ENCODE measurements around the gene POLN. TPM values are rescaled to one million over a fixed set of nuclear protein-coding genes. Genes with fewer than 3 reads are reported as not detected.

The POLN gene
- polyA plus RNA-seq, 1 donor (not counting 4 experiments of a cell fraction or from before 2014, with no cell fraction given), result 1.3 TPM

GRCh38 chr4:2079006-2079405 is 162.9 kb downstream of the POLN start:
- Histone ChIP-seq H3K4me2 (ENCODE audit: control insufficient read depth, extremely low read depth, insufficient read depth, low read depth, low read length) (no peak overlapping the region), H3K4me3 (ENCODE audit: control insufficient read depth in 2 of 3, extremely low read depth in 1 of 3, insufficient read depth in 2 of 3, low read depth in 1 of 3, low read length in 3 of 3) (no peak overlapping the region), H2AFZ (ENCODE audit: control insufficient read depth, low read length) (no peak overlapping the region), H3K27me3 (ENCODE audit: control insufficient read depth, extremely low read depth, insufficient read depth, low read length) (peaks cover 16% of the 10 kb centered on the region), H3K27ac (ENCODE audit: control insufficient read depth, insufficient read depth, low read length) (no peak overlapping the region), H3K4me1 (ENCODE audit: control insufficient read depth, extremely low read depth, insufficient read depth, low read length) (no peaks in the 10 kb centered on the region), H3K9me1 (ENCODE audit: control insufficient read depth, extremely low read depth, insufficient read depth, low read length) (no peaks in the 10 kb centered on the region), H3K36me3 (ENCODE audit: control insufficient read depth in 2 of 2, extremely low read depth in 1 of 2, insufficient read depth in 2 of 2, low read length in 2 of 2) (no peaks in the 10 kb centered on the region), H4K20me1 (ENCODE audit: control insufficient read depth, extremely low read depth, insufficient read depth, low read length) (no peaks in the 10 kb centered on the region), H3K9me3 (ENCODE audit: control insufficient read depth, low read depth, low read length) (no peaks in the 10 kb centered on the region), H3K79me2 (ENCODE audit: control insufficient read depth, insufficient read depth, low read length) (no peaks in the 10 kb centered on the region), H3K9ac (ENCODE audit: control insufficient read depth, extremely low read depth, insufficient read depth, low read length) (no peak overlapping the region)
- TF ChIP-seq EZH2 (IDR thresholded peaks at IDR 0.05; ENCODE audit: low read length) (no peak), CTCF (optimal IDR thresholded peaks at IDR 0.05 in 1 of 3, IDR thresholded peaks at IDR 0.05 in 1 of 3, conservative IDR thresholded peaks at IDR 0.05 in 1 of 3; ENCODE audit: extremely low read depth in 1 of 3, insufficient read depth in 2 of 3, low read length in 3 of 3) (no peak)
- DNase-seq (ENCODE audit: low read depth, low spot score) (no peak), FAIRE-seq (no peak)
- dilution Hi-C loops (cut with MboI; ENCODE audit: extremely low pct_ligation_motif_present, low sequenced_read_pairs), result no loop called here

- Histone ChIP-seq H4K20me1 (ENCODE audit: control insufficient read depth, extremely low read depth, insufficient read depth, low read length) (no peaks in the 10 kb centered on the region), H3K4me2 (ENCODE audit: control insufficient read depth, extremely low read depth, insufficient read depth, low read depth, low read length) (no peak overlapping the region), H3K9ac (ENCODE audit: control insufficient read depth, extremely low read depth, insufficient read depth, low read length) (no peak overlapping the region), H3K36me3 (ENCODE audit: control insufficient read depth in 2 of 2, extremely low read depth in 1 of 2, insufficient read depth in 2 of 2, low read length in 2 of 2) (no peaks in the 10 kb centered on the region), H3K4me1 (ENCODE audit: control insufficient read depth, extremely low read depth, insufficient read depth, low read length) (no peaks in the 10 kb centered on the region), H2AFZ (ENCODE audit: control insufficient read depth, low read length) (no peak overlapping the region), H3K4me3 (ENCODE audit: control insufficient read depth in 2 of 3, extremely low read depth in 1 of 3, insufficient read depth in 2 of 3, low read depth in 1 of 3, low read length in 3 of 3) (no peak overlapping the region), H3K79me2 (ENCODE audit: control insufficient read depth, insufficient read depth, low read length) (no peaks in the 10 kb centered on the region), H3K27ac (ENCODE audit: control insufficient read depth, insufficient read depth, low read length) (no peak overlapping the region), H3K9me3 (ENCODE audit: control insufficient read depth, low read depth, low read length) (no peaks in the 10 kb centered on the region), H3K9me1 (ENCODE audit: control insufficient read depth, extremely low read depth, insufficient read depth, low read length) (no peaks in the 10 kb centered on the region), H3K27me3 (ENCODE audit: control insufficient read depth, extremely low read depth, insufficient read depth, low read length) (peaks cover 13% of the 10 kb centered on the region)
- no peak for DNase-seq (ENCODE audit: low read depth, low spot score)
- no peak for FAIRE-seq
- no peak for TF ChIP-seq EZH2 (IDR thresholded peaks at IDR 0.05; ENCODE audit: low read length)
- no peak for TF ChIP-seq CTCF (optimal IDR thresholded peaks at IDR 0.05 in 1 of 3, IDR thresholded peaks at IDR 0.05 in 1 of 3, conservative IDR thresholded peaks at IDR 0.05 in 1 of 3; ENCODE audit: extremely low read depth in 1 of 3, insufficient read depth in 2 of 3, low read length in 3 of 3)
- dilution Hi-C loops (cut with MboI; ENCODE audit: extremely low pct_ligation_motif_present, low sequenced_read_pairs), result no loop called here
Observed at GRCh38 chr4:2078584-2078983, 163.3 kb downstream of the POLN start.

Data from keratinocyte (primary cell).